Dedifferentiated amniotic fluid mesenchymal stem cell (primary cell): Measurements from ENCODE around the gene UBE2J2.

Source experiments
- DNase-seq: peaks from one replicate; pipeline ENCODE4 v3.0.0-alpha.2; 2016; ENCODE audit errors: extremely low spot score

UBE2J2 gene

GRCh38 chr1:1239614-1240347, 33.9 kb downstream of the UBE2J2 start:
- DNase-seq = no peak

DNA sequence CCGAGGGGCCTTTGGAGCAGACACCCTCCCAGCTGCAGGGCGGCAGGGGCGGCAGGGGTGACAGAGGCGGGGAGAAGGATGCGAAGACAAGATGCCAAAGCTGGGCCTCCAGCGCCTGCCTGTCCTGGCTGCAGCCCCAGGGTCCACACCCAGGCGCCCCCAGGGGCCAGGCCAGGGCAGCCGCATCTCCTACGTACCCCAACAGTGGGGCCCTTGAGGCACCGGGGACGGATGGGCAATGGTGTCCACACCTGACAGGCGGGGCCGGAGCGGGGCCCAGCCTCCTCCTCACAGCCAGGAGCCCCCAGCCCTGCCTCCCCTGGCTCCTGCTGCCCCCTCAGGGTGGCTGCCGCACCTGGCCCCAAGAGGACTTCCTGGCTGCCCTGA, 34.4 kb downstream of the UBE2J2 start:
- DNase-seq = no peak

DNA sequence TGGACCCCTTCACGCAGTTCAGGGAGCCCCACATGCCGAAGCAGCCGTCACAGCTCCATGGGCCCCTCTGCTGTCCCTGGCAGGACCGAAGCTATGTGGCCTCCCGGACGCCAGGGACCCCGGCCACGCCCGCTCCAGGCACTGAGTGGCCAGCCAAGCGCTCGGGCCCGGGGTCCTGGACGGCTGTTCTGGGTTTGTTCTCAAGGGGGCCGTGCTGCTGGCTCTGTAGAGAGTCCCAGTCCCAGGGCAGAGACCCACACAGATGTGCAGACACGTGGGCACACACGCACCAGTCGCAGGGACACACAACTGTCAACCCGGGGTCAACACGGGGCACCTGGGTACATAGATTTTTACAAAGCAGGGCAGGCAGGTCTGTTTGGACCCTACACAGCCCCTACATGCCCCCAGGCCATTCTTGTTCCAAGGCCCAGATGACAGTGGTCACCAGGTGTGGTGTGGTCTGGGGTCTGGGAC, 34.9 kb downstream of the UBE2J2 start:
- DNase-seq = no peak

- DNase-seq = no peak
These were observed 35.6 kb downstream of the UBE2J2 start for GRCh38 chr1:1237874-1238701.

- no peak for DNase-seq
These were observed 36.4 kb downstream of the UBE2J2 start for GRCh38 chr1:1236945-1237873.

DNA sequence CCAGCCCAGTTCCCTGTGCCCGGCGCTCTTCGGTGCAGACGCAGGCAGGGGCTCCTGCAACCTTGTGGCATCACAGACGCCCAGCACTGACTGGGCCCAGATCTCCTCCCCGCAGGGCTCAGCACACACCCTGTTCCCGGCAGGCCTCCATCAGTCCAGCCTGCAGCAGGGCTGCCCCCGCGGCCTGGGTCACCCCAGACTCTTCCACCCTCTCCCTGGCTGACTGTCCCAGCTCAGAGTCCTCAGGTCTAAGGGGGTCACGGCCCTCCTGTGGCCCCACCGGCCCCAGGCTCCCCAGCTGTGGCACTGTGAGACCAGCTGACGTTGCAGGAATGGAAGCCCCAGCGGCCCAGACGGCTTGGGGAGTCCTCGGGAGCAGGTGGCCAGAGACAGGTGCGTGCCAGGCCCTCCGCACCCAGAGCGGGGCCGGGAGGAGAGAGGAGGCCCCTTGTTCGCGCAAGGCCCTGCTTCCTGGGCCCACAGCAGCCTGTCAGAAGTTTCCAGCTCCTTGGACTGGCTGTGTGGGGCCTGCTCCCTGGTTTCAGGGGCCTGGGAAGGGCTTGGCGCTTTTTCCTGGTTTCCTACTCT, 37.4 kb downstream of the UBE2J2 start:
- DNase-seq = no peak

DNA sequence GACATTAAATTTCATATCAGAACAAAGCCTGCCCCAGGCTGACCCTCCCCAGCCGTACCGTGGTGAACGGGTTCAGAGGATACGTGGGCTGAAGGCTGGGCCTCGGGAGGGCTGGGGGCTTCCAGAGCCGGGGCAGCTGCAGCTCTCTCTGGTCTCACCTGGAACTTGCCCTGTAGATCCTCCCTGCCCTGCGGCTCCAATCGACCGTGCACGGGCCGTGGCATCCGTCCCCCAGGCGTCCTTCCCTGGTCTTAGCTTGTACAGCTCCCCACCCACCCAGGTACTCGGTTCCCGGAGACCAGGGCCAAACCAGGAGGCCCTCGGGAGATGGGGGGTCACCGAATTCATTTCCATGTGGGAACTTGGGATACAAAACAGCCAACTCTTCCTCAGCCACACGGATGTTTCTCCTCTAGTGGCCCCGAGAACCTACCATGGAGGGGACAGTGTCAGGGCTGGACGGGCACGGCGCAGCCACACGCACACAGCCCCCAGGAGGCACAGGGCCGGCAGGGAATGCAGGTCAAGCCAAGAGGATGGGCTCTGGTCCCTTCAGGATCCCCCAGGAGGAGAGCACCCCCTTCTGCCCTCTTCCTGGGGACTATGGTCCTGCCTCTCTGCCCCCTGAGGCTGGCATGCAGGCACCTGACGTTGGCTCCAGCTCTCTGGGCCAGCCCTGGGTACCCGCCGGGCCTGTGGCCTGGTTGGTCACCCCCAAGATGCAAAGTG, 38.5 kb downstream of the UBE2J2 start:
- no peak for DNase-seq

DNA sequence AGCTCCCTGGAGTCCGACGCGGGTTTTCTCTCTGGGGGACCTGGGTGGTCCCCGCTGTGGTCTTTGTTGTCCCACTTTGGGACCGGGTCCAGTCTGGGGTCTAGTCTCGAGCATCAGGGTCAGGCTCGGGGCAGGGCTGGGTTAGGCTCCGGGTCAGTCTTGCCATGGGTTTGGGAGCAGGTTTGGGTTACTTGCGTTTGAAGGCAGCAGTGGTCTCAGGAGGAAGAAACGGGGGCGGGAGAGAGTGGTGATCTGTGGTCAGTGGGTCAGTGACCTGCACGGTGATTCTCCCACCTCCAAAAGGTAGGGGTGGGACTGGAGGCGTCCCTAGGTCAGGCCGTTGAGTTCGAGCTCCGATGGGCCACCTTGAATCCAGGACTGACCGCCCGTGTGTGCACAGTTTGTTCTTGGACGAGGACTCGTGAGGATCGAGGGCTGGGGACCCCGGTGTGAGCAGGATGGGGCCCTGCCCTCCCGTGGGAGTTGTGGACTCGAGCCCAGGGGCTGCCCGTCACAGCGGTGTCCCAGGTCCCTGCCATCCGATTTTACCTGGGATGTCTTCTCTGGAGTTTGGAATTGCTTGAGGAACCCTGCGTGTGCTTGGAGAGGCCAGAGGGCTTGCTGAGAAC, 39.4 kb downstream of the UBE2J2 start:
- no peak for DNase-seq

- DNase-seq = no peak
These were observed 40.1 kb downstream of the UBE2J2 start for GRCh38 chr1:1233567-1233892.

DNA sequence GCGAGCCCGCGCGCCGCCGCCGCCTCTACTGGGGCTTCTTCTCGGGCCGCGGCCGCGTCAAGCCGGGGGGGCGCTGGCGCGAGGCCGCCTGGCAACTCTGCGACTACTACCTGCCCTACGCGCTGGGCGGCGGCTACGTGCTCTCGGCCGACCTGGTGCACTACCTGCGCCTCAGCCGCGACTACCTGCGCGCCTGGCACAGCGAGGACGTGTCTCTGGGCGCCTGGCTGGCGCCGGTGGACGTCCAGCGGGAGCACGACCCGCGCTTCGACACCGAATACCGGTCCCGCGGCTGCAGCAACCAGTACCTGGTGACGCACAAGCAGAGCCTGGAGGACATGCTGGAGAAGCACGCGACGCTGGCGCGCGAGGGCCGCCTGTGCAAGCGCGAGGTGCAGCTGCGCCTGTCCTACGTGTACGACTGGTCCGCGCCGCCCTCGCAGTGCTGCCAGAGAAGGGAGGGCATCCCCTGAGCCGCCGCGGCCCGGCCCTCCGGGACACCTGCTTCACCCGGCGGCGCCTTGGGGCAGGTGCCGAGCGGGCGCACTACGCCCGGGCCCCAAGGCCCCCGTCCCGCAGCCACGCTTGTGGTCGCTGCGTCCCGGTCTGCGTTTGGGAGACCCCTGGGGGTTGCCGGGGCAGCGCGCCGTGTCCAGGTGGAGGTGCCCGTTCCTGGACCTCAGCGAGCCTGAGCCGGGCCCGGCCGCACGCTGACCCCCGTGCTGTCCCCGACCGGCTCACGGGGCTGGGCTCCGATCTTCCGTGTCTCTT, 40.7 kb downstream of the UBE2J2 start:
- DNase-seq = no peak

DNA sequence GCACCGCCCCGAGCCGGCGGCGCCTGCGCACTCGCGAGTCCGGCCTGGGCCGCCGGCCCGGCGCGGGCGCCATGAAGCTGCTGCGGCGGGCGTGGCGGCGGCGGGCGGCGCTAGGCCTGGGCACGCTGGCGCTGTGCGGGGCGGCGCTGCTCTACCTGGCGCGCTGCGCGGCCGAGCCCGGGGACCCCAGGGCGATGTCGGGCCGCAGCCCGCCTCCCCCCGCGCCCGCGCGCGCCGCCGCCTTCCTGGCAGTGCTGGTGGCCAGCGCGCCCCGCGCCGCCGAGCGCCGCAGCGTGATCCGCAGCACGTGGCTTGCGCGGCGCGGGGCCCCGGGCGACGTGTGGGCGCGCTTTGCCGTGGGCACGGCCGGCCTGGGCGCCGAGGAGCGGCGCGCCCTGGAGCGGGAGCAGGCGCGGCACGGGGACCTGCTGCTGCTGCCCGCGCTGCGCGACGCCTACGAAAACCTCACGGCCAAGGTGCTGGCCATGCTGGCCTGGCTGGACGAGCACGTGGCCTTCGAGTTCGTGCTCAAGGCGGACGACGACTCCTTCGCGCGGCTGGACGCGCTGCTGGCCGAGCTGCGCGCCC, 41.4 kb downstream of the UBE2J2 start, which contains the start of gene B3GALT6:
Gene B3GALT6, plus strand, starts transcription at position 30 of the 588 bp plus-strand sequence. Its CDS starts 42 bp downstream, at position 72.
- DNase-seq = no peak

DNA sequence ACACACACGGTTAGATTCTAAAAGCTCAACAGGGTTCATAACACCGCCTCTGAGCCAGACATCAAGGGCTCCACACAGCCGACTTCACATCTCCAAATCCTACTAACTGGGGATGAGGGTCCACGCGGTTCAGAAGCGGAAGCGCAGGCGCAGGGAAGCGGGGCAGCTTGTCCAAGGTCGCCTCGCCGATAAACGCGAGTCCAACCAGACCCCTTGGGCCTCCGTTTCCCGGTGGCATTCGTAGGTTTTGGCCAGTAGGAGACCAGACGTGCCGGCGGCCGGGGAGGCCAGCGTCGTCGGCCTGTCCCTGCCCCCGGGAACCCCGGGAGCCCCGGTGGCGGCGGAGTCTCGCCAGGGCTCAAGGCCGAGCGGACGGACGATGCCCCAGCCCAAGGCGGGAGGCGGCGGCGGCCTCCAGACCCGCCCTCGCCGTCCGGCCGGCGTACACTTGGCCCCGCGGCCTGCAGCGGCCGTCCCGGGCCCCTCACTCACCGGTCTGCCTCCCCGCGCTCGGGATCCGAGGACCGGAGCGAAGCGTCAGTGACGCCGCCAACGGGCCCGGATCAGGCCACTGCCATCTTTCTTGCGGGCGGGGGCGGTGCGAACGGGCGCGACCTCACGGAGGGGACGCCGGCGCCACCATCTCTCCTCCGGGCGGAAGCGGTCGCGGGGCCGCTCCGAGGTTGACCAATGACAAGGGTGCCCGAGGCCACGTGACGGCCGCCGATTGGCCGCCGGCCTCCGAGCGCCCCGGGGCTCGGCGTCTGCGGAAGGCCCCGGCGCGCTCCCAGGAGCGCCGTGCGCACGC, 42.0 kb downstream of the UBE2J2 start, which contains the start of gene SDF4:
Gene SDF4, minus strand, starts transcription at position 602 of the 808 bp plus-strand sequence. CDS start 3,229 bp downstream, outside the sequence.
- peak; percentile 90 for DNase-seq

DNA sequence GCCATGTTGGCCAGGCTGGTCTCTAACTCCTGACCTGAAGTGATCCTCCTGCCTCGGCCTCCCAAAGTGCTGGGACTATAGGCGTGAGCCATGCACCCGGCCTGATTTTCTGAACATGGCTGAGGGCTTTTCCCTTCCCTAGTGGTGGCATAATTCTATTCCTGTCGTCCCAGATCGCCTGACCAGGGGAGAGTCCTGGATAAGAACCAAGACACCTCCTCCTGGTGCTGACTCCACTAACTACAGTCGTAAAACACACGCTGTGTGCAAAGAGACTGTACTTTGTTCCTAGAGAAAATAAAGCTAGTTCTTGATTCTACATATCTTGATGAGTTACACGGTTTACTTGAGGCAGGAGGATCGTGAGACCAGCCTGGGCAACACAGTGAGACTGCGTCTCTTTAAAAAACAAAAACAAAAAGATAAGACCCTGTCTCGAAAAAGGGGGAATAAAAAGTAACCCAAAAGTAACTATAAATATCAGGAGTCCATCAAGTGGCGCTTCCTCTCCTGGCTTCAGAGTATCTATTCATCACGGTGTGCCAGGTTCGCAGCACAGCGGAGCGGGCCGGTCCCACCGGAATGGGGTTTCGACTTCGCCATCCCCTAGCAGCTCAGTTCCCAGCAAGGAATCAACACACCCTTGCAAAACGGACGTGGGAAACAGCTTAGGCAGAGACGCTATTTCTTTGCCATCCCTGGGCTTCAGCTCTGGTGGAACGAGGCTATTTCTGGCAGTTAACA, 42.8 kb downstream of the UBE2J2 start:
- peak; percentile 23 for DNase-seq

GRCh38 chr1:1229770-1230169, 43.9 kb downstream of the UBE2J2 start:
- no peak for DNase-seq

GRCh38 chr1:1228596-1229321, 44.9 kb downstream of the UBE2J2 start:
- no peak for DNase-seq

GRCh38 chr1:1228187-1228586, 45.5 kb downstream of the UBE2J2 start:
- DNase-seq = no peak

GRCh38 chr1:1227386-1227785, 46.3 kb downstream of the UBE2J2 start:
- no peak for DNase-seq
